Transverse colon (tissue), 4 donors: Measurements from ENCODE around the gene ANKRD23. TPM values are rescaled to one million over a fixed set of nuclear protein-coding genes. Genes with fewer than 3 reads are reported as not detected.

Source experiments
- DNase-seq: peaks from one replicate; pipeline ENCODE4 v3.0.0-alpha.2; 2019
- H3K27ac ChIP-seq, 4 donors: fragments of 200-600 bp; sonication (generic); 2 replicates each; pipeline ENCODE4 v1.5.1; 2016 to 2018; ENCODE audit warnings: inconsistent platforms in 4 of 4
- H3K27me3 ChIP-seq: fragments of 200-600 bp; sonication (generic); 2 replicates; pipeline ENCODE4 v1.5.1; 2017; ENCODE audit warnings: inconsistent platforms
- H3K36me3 ChIP-seq, 4 donors: fragments of 200-600 bp; sonication (generic); 2 replicates each; pipeline ENCODE4 v1.5.1; 2017 to 2019; ENCODE audit warnings: inconsistent platforms in 4 of 4
- H3K4me1 ChIP-seq, 4 donors: fragments of 200-600 bp; sonication (generic); 2 replicates each; pipeline ENCODE4 v1.5.1; 2017 to 2020; ENCODE audit warnings: inconsistent platforms in 4 of 4
- H3K4me3 ChIP-seq, 4 donors: fragments of 200-600 bp; sonication (generic); 1 replicate in 1 of 4; 2 replicates in 3 of 4; pipeline versions ENCODE4 v1.5.1 to v1.6.1; 2017 to 2019; ENCODE audit warnings: inconsistent platforms in 4 of 4
- H3K9me3 ChIP-seq, 2 donors: fragments of 200-600 bp; sonication (generic); 2 replicates each; pipeline ENCODE4 v1.5.1; 2017 to 2019; ENCODE audit warnings: inconsistent platforms in 2 of 2
- CTCF ChIP-seq, 5 experiments: fragments of 200-600 bp in 3 of 5; fragments of 450-650 bp in 2 of 5; sonication (generic) in 3 of 5; IDR thresholded peaks; 1 replicate in 2 of 5; 2 replicates in 3 of 5; pipeline ENCODE4 v1.5.1; 2016 to 2017; ENCODE audit warnings: antibody characterized with exemption in 5 of 5, inconsistent platforms in 3 of 5, mild to moderate bottlenecking in 2 of 5, moderate library complexity in 1 of 5
- EP300 ChIP-seq: sonication (generic); formaldehyde crosslinking; IDR thresholded peaks from one replicate; pipeline ENCODE4 v1.6.1; 2017; ENCODE audit warnings: antibody characterized with exemption, low read depth
- POLR2A ChIP-seq: fragments of 450-650 bp; IDR thresholded peaks from one replicate; pipeline ENCODE4 v1.6.1; 2016; ENCODE audit warnings: antibody characterized with exemption, mild to moderate bottlenecking, moderate library complexity
- POLR2AphosphoS5 ChIP-seq, 3 donors: sonication (generic); formaldehyde crosslinking; IDR thresholded peaks; one replicate each; pipeline ENCODE4 v1.6.1; 2016; ENCODE audit warnings: antibody characterized with exemption in 3 of 3
- WGBS, 2 donors: methylation state at CpG; one replicate each; pipeline ENCODE4 v1.1.5; 2018; ENCODE audit warnings: low coverage in 1 of 2; 5-methylcytosine and 5-hydroxymethylcytosine counted together
- in situ Hi-C, 4 donors: fragments of 200-750 bp; cut with MboI; loops; one replicate each; pipeline versions ENCODE4 v1.15.0 to v1.15.1; 2017; ENCODE audit warnings: low sequenced_read_pairs in 3 of 4, low pct_ligation_motif_present in 1 of 4, low pct_unique_long_range_greater_than_20kb in 1 of 4
- intact Hi-C: fragments of 100-400 bp; cut with DNase I; formaldehyde crosslinking; loops from one replicate; pipeline ENCODE4 v1.15.1; 2023; ENCODE audit warnings: low total_unique reads
- total RNA-seq, 4 donors: library from RNA; depleted of rRNA; stranded (reverse); fragments of >200 nt; gene quantifications; one replicate each; pipeline ENCODE4 v1.1.0, GENCODE V29; 2016

ANKRD23 gene
- total RNA-seq, 4 donors from 2014 or later, result 4.1 to 22.7 (median 7.0) TPM

- peaks cover 24 to 47% (median 38%) of the 10 kb centered on the region in 4 donors for H3K4me1 ChIP-seq
- TF ChIP-seq EP300 (no peak), POLR2AphosphoS5 (IDR thresholded peaks at IDR 0.05) (peak in 1 of 3 donors; percentile 37), POLR2A (peak; percentile 21), CTCF (IDR thresholded peaks at IDR 0.05) (no peak)
- 7% methylated on average over 11 of the region's 13 CpGs; no CpG with 5 or more reads in 1 of the 2 donors for WGBS, 2 donors
- peak overlapping the region; percentile 73 to 79 (median 77) for H3K4me3 ChIP-seq
- H3K36me3 ChIP-seq, result no peaks in the 10 kb centered on the region
- peak overlapping the region; percentile 94 to 100 (median 96) for H3K27ac ChIP-seq
- H3K9me3 ChIP-seq, result no peaks in the 10 kb centered on the region
- no peaks in the 10 kb centered on the region for H3K27me3 ChIP-seq
- intact Hi-C loops (no loop called here), in situ Hi-C loops (no loop called here)
- peak; percentile 73 for DNase-seq
Observed at GRCh38 chr2:96870626-96871255, 26.9 kb upstream of the ANKRD23 start.

GRCh38 chr2:96869822-96870625 lies 26.2 kb upstream of the ANKRD23 start, which contains the start of gene SEMA4C:
Gene SEMA4C, minus strand, starts transcription at chr2:96870080. Its CDS starts 2,194 bp downstream, at chr2:96867886.
- DNase-seq, result peak; percentile 64
- intact Hi-C loops, result loop anchor here (1.0 kb wide), 1 partner anchor 37 kb away; no protein-coding TSS in a partner anchor
- H3K27ac ChIP-seq, result peak within 1 kb of the TSS; percentile 94 to 100 (median 96)
- H3K36me3 ChIP-seq, result peaks cover 0 to 4% (median 1%) of the 10 kb centered on the region in 4 donors
- TF ChIP-seq EP300 (no peak), POLR2AphosphoS5 (IDR thresholded peaks at IDR 0.05) (peak; percentile 61 to 81 (median 65))
- peaks cover 24 to 47% (median 38%) of the 10 kb centered on the region in 4 donors for H3K4me1 ChIP-seq
- H3K9me3 ChIP-seq, result no peaks in the 10 kb centered on the region
- H3K27me3 ChIP-seq, result no peaks in the 10 kb centered on the region
- WGBS, 2 donors, result 0% methylated on average over 32 of the region's 93 CpGs; no CpG with 5 or more reads in 1 of the 2 donors
- peak within 1 kb of the TSS; percentile 73 to 79 (median 77) for H3K4me3 ChIP-seq
- in situ Hi-C loops, result no loop called here

- Histone ChIP-seq H3K27ac (peak overlapping the region; percentile 94 to 100 (median 96)), H3K4me1 (peaks cover 24 to 49% (median 41%) of the 10 kb centered on the region in 4 donors), H3K27me3 (no peaks in the 10 kb centered on the region), H3K9me3 (no peaks in the 10 kb centered on the region), H3K4me3 (peak overlapping the region; percentile 73 to 79 (median 77)), H3K36me3 (peaks cover 0 to 11% (median 4%) of the 10 kb centered on the region in 4 donors)
- intact Hi-C loops (loop anchor here (1.0 kb wide), 1 partner anchor 38 kb away; no protein-coding TSS in a partner anchor), in situ Hi-C loops (no loop called here)
- TF ChIP-seq CTCF (IDR thresholded peaks at IDR 0.05) (peak in 1 of 5 experiments; percentile 27), POLR2AphosphoS5 (IDR thresholded peaks at IDR 0.05) (peak in 1 of 3 donors; percentile 7), POLR2A (no peak)
- peak; percentile 72 for DNase-seq
- WGBS, 2 donors, result 0% methylated on average over 17 of the region's 64 CpGs; no CpG with 5 or more reads in 1 of the 2 donors
Observed at GRCh38 chr2:96869281-96869821, 25.5 kb upstream of the ANKRD23 start.

- Histone ChIP-seq H3K27me3 (no peaks in the 10 kb centered on the region), H3K4me1 (peaks cover 24 to 45% (median 39%) of the 10 kb centered on the region in 4 donors), H3K9me3 (no peaks in the 10 kb centered on the region), H3K27ac (peak overlapping the region; percentile 94 to 100 (median 96)), H3K4me3 (peak overlapping the region; percentile 73 to 79 (median 77)), H3K36me3 (peaks cover 0 to 16% (median 6%) of the 10 kb centered on the region in 4 donors)
- DNase-seq, result peak; percentile 85
- intact Hi-C loops (loop anchor here (1.0 kb wide), 1 partner anchor 39 kb away; no protein-coding TSS in a partner anchor), in situ Hi-C loops (no loop called here)
- TF ChIP-seq POLR2A (no peak), POLR2AphosphoS5 (IDR thresholded peaks at IDR 0.05) (peak; percentile 57 to 74 (median 73)), CTCF (IDR thresholded peaks at IDR 0.05) (peak; percentile 55 to 66 (median 61)), EP300 (no peak)
- 0% methylated on average over 2 of the region's 76 CpGs; no CpG with 5 or more reads in 1 of the 2 donors for WGBS, 2 donors
Observed at GRCh38 chr2:96868555-96869280, 24.9 kb upstream of the ANKRD23 start.
